ELF-1 (cell line): ENCODE measurements around the gene FOXO3.
"Not testable (repeated sequence)": the region's sequence is repeated elsewhere in the genome, so short reads cannot be mapped to it uniquely, and the experiment has no call there.

ENCODE experiments used
- DNase-seq: peaks from one replicate; pipeline ENCODE4 v3.0.0-alpha.2; 2016; ENCODE audit warnings: low read depth, low spot score

The FOXO3 gene

GRCh38 chr6:108560463-108561308 is at the start of gene FOXO3:
FOXO3 (plus strand) TSS chr6:108560917; CDS start chr6:108561209, 292 bp downstream.
- DNase-seq: peak; percentile 87

DNA sequence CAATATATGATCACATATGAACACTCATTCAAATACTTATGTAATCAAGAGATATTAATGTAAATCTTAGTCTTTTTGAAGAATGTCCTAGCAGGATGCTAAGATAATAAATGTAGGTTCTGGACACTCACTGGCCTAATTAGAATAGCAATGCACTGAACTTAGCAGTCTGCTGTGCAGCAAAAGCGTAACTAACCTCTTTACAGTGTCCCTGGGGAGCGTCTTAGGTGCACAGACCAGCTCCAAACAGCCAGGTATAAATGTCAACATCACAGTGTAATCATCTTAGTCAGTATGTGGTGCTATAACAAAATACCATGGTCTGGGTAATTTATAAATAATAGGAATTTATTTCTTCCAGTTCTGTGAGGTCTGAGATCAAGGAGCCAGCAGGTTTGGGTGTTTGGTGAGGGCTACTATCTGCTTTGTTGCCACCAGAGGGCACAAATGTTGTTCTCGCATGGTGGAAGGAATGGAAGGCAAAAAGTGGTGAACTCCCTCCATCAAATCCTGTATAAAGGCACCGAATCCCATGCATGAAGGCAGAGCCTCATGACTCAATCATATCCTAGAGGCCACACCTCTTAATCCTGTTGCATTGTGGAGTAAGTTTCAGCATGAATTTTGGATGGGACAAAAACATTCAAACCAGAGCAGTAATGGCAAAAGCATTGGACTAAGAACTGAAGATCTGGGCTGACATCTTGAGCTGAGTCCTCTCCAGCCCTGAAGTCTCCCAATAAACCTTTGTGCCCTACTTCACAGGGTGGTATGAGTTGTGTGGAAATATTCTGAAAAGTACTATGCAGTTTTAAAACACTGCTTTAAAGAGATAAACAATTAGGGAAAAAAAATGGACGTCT is 41.8 kb upstream of the FOXO3 start:
- DNase-seq: peak; percentile 53

DNA sequence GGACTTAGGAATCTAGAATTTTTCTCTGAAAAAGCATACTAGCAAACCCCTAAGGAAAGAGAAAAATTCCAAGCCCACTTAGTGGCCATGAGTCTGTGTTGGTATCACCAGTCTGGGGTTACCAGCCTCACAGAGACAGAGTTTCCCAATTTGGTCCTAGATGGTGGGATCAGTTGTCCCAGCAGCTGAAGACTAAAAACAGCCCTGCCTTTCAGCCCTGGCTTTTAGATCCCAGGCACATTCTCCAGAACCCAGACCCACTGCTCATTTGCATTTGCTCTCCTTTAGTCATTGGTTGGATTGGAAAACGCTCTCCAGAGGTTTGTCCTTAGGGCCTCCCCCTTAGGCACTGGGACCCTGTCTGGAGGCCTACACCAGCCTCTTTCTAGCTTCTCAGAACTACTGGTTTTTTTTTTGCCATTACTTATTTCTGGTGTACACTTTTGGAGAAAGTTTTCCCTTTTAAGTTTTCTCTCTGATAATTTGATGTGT is 39.1 kb upstream of the FOXO3 start:
- DNase-seq: peak; percentile 63

DNA sequence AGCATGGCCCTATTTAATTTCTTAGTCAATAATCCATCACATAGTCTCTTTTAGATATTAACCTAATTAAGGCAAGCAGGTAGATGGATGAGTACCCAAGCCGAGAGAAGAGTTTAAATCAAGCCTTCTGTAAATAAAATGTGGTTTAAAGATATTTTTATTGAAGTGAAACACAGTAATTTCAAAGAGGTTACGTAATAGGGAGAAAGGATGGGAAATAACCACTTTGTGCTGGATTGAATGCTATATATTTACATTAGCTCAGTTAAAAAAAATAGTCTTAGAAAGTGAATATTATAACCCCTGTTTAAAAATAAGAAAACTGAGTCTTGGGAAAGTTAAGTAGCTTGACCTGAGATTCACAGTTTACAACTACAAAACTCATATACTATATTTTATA is 37.0 kb upstream of the FOXO3 start:
- DNase-seq: no peak

DNA sequence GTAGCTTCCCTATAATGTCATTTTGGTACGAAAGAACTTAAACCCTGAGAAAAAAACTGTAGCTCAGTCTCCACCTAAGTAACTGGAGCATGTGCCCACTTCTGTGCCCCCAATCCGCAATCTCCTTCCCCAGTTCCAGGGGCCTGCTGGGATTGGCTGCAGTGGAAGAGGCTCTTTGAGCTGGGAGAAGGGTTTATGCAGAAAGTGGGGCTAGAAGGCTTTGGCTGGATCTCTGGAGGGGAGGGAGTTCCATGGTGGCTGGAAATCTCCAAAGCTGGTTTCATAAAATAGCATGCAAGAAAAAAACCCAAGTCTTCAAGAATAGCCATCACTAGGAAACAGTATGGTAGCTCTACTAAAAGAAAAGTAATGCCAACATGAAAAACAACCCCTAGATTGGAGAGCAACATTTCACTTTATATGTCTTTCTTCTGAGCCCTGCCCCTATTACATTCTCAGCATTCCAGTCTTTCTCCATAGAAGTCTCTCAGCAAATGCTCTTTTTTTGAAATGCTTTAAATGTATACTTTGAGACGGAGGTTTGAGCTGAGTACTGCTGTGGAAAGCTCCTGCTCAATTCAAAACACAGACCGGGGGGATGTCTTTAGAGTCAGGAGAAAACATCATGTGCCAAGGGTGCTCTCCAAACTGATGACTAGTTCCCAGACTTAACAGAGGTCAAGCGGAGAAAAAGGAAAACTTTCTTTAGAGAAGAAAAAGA is 36.0 kb upstream of the FOXO3 start:
- no peak for DNase-seq

- peak; percentile 50 for DNase-seq
Measured at GRCh38 chr6:108526739-108527174, 34.0 kb upstream of the FOXO3 start.

DNA sequence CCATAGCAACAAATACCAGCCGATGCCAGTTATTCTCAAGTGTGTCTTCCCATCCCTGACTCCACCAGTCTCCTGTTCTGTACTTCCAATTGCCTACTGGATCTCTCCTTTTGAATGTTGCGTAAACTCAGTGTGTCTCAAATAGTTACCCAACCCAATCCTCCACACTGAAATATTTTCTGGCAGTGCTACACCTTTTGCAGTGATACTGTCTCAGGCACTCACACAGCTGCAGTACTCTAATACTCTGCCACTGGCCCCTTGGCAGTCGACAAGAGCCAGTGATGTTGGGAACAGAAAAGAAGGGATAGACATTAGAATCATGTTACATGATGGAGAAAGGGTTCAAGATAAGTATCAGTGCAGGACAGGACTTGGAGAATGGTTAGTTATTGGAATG is 31.8 kb upstream of the FOXO3 start:
- DNase-seq: no peak

DNA sequence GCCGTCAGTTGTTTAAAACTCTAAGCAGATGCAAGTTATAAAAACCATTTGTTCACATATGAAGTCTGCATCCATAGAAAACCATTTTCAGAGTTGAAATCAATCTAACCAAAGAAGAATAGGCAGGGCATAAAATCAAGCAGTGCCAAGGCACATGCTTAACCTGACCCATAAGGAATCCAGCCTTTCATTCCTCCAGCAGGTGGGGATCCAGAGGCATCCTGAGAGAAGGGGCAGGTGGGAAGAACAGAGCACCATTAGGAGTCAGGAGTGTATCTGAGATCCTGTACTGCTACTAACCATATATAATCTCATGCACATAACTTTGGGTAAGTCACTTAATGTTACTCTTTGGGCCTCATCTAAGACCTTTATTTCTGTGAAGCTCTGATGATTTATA is 29.4 kb upstream of the FOXO3 start:
- DNase-seq: no peak

DNA sequence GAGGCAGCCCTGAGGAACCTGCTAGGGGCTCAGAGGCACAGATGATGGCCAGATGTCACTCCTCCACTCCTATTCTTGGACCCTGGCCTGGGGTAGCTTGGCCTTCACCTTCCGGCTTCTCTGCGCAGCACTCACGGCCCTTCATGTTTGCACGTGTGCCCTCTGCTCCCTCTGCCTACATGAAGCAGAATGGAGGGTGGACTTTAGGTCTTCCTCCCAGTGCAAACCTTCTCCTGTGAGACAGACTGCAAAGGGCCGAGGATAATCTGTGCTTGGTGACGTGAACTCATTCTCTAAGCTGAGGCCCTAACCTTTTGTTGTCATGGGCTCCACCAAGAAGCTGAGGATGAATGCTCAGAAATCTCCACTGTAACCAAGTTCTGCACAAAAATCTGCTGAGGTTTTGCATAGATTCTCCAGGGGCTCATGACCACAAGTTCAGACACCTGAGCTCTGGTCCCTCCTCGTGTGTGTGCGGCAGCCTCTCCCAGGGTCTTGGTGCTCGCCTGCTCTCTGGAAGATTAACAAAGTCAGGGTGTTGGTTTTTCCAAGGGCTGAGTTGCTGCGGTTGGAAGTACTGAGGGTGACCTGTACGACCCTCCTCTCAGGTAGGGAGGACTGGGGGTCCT is 25.5 kb upstream of the FOXO3 start:
- no peak for DNase-seq

DNA sequence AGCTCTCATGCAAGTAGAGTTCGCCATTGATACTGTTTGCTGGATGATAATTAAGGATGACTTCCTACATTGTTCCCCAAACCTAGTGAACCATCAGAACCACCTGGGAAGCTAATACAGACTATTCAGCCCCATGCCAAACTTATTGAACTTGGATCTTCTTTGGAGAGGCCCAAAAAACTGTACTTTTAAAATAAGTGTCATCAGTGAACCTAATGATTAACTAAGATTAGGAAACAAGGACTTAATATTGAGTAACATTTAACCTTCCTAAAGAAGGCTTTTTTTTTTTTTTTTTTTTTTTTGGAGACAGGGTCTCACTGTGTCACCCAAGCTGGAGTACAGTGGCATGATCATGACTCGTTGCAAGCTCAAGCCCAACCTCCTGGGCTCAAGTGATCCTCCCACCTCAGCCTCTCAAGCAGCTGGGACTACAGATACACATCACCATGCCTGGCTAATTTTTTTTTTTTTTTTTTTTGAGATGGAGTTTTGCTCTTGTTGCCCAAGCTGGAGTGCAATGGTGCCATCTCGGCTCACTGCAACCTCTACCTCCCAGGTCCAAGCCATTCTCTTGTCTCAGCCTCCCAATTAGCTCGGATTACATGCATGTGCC is 24.7 kb upstream of the FOXO3 start:
- DNase-seq: not testable (repeated sequence)

DNA sequence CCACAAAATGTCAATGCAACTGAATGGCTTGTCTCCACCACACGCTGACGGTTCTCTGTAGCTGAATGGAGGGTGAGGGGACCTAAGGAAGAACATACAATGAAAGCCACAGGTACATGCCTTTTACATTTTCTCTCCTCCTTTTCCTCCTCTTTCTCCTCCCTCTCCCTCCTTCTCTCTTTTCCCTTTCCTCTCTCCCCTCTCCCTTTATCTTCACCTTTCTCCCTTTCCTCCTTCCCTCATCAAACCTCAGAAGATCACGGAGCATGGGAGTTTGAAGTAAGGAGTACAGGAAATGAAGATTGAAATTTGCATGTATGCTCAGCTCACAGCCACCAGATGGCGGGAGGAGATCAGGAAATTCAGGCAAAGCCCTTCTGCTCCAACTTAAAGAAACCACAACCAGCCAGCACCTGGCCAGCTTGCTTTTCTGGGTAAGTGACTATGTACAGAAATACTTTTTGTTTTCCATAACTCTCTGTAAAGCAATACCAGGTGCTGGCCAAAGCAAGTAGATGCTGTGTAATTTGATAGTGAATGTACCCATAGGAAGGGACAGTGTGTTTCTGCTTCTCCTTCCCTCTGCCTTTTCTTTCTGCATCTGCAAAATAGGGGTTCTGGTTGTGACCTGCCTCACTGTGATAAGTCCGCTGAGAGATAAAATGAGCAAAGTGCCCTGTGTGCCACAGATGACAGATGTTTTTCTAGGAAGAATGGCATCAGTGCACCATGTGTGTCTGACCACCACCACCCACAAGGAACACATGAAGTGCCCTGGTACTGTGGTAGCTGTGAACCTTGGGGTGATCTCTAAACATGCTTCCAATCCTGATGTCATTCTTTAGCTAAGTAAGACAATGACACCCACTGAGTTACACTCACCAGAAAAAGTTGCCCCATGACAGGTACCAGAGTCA is 18.6 kb upstream of the FOXO3 start:
- DNase-seq: peak; percentile 80

DNA sequence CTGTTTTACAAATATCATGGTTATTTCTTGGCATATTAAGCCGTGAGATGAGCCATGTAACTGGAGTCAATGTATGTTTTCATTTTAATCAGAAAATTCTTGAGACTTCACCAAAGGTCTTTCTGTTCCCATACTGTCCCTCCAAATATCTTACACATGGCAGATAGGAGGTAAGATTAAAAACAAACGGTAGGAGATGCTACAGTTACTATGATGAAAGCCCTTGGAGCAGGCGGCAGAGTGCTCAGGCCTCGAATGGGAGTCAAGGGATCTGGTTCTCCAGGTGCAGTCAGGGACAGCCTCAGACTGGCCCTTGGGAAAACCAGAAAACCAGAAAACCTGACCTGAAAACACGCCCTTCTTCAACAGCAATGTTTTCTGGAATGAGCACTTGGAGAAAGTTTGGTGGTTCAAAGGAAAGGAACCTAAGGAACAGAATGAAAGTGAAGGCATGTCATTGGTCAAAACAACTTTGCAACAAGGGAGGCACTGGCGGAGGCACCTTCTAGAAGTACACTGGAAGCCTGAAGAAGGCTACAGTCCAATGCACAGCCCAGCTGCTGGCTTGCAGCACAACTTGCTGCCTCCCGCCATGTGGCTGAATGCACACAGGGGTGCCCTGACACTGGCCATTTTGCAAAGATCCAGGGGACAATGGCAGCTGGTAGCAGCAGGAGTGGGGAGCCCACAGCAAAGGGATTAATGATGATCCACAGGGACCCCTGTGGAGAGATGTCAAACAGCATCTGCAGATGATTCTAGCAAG is 17.4 kb upstream of the FOXO3 start:
- DNase-seq: no peak

DNA sequence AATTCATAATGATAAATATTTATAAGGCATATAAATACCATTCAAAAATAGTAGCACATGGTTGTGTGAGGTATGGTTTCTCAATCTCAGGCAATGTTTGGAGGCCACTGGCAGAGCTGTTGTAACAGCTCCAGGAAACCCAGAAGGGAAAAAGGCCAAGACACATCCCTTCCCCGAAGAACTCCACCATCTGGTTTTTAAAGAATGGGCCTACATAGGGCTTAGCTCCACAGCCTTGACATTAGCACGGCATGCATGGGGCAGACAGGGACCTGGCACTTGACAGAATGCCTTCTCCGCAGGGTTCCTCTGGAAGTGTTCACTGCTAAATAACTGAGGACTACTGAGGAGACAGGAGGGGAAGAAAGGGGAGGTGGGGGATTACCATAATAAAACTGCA is 16.1 kb upstream of the FOXO3 start:
- no peak for DNase-seq

DNA sequence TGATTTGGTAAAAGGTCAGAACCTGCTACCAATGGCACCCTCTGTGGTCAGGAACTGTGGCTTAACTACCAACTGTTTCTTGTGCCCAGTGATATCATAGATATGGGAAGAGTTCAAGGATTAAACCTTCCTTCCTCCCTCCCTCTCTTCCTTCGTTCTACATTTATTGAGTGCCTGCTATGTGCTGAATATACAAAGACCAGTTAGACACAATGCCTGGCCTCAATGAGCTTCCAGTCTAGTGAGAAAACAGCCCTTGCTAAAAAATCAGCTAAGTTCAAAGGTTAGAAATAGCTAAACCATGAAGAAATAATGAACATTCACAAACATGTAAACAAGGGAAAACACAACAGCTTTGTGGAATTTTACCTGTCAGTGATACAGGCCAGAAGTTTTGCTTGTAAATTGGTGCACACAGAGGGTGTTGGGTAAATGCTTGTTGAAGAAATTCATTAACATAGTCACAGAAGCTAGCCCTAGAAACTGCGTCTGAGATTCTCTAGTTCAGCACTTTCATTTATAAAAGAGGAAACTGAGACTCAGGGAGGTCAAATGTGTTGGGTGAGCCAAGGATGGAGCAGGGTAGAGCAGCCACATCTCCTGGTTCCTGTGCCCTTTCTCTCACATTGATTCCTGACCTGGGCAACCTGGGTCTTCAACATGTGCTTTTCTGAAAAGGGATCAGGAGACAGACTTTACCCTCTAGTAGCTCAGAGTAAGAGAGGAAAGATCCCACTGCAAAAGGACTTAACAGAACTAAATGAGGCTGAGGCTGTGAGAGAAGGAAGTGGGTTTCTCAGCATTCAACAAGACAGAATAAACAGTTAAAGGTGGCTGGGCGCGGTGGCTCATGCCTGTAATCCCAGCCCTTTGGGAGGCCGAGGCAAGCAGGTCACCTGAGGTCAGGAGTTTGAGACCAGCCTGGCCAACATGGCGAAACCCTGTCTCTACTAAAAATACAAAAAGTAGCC is 14.4 kb upstream of the FOXO3 start:
- no peak for DNase-seq

- DNase-seq: no peak
Measured at GRCh38 chr6:108549241-108549640, 11.5 kb upstream of the FOXO3 start.

GRCh38 chr6:108549741-108550140 is 11.0 kb upstream of the FOXO3 start:
- DNase-seq: no peak

- no peak for DNase-seq
Measured at GRCh38 chr6:108550256-108550655, 10.5 kb upstream of the FOXO3 start.
